GM18499 (cell line): ENCODE results near the gene CGN.

Source experiments
- ATAC-seq: cut with Tn5 transposase; IDR thresholded peaks from one replicate; pipeline ENCODE4 v1.9.1; 2021; ENCODE audit warnings: moderate number of reproducible peaks; ENCODE audit not compliant: insufficient read depth, unreplicated experiment

CGN gene

GRCh38 chr1:151542710-151543129 lies 31.5 kb downstream of the CGN start:
- ATAC-seq, result no peak

DNA sequence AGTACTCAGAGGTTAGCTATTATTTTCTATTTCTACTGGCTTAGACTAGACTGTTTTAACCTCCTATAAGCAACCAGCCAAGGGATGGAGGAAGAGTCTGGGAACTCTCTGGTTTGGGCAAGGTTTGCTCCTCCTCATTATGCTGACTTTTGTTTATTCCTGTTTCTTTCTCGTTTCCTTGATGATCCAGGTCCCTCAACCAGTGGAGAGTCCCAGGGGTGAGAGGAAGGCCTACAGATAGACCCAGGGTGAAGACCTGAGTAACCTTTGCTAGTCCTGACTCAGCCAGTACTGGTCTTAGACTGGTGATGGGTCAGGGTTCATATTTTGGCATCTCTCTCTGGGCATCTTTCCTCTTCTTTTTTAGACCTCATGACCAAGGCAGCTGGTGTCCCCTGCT lies 34.4 kb downstream of the CGN start:
- ATAC-seq, result no peak

- no peak for ATAC-seq
Measured at GRCh38 chr1:151546011-151546925, 35.1 kb downstream of the CGN start.

DNA sequence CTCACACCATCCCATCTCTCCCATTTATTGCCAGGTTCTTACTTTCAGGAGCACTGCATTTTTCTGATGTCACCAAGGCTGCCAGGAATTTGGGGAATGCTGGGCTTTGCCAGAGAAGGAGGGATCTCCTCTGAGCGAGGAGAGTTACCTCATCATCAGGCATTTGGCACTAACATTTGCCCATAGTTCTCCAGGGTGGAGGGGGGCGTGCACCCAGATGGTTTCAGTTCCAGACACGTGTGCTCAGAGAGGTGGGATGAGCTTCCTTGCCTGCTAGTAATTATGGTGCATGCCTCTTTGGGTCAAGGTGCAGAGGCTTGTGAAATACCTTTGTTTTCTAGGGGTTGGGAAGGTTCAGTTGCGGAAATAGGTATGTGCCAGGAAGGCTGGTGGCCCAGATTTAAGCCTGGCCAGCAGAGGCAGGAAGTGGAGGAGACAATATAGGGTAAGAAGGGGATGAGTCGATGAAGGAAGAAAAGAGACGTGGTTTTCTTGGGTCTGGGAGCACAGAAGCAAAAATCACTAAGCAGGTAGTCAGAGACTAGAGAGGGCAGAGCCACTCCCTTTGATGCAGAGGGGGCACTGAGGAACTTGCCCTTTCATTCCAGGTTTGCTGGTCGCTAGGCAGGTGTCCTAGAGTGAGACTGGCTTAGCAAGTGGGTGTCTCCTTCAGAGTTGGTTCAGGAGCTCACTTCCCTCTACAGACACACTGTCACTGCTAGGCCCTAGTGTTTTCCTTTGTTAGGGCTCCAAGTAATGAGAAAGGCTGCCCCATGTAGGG lies 36.1 kb downstream of the CGN start:
- ATAC-seq, result no peak

- ATAC-seq, result no peak
Measured at GRCh38 chr1:151547900-151548230, 36.7 kb downstream of the CGN start.

- no peak for ATAC-seq
Measured at GRCh38 chr1:151549199-151549598, 38.0 kb downstream of the CGN start.

DNA sequence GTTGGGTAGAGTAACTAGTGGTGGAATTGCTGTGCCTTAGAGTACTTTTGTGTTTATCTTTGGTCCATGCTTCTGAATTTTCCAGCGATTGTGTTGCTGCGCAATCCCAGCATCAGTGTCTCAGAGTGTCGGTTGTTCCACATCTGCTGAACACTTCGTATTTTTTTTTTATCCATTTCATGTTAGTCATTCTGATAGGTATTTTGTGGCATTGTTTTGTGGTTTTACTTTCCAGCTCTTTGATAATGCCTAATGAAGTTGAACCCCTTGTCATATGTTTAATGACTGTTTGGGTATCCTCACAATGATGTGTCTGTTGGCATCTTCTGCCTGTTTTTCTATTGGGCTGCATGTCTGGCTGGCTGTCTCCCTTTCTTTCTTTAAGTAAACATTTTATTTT lies 42.5 kb downstream of the CGN start:
- ATAC-seq, result no peak

- ATAC-seq, result no peak
Measured at GRCh38 chr1:151556052-151556451, 44.9 kb downstream of the CGN start.

GRCh38 chr1:151562661-151563060 lies 51.5 kb downstream of the CGN start:
- ATAC-seq, result no peak

GRCh38 chr1:151563376-151563775 lies 52.2 kb downstream of the CGN start:
- no peak for ATAC-seq

DNA sequence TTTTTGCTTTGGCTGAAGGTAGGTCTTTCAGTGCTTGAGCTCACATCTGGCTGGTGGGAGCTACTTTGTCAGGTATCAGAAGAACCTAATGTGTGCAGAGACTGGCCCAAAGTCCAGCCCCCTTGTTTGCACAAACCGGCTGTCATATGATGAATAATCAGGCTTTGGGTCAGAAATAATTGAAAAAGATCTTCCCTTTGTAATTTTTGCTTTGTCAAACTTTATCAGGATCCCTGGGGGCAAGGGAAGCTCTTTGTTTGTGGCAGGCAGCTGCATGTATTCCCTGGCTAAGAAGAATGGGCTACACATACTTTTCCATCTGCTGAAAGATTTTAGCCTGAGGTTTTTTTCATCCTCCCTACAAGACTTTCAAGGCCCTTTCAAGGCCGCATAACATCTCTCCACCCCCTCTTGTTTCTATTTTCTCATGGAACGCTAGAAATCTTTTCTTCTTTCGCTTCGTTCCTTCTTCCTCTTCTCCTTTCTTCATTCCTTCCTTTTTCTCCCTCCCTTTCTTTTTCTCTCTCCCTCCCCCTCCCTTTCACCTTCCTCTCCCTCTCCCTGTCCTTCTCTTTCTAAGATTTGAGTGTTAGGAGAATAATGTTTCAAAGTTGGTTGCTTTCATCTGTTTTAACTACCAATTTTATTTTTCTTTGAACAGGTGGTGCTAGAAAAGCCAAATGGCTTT lies 54.5 kb downstream of the CGN start:
- no peak for ATAC-seq

DNA sequence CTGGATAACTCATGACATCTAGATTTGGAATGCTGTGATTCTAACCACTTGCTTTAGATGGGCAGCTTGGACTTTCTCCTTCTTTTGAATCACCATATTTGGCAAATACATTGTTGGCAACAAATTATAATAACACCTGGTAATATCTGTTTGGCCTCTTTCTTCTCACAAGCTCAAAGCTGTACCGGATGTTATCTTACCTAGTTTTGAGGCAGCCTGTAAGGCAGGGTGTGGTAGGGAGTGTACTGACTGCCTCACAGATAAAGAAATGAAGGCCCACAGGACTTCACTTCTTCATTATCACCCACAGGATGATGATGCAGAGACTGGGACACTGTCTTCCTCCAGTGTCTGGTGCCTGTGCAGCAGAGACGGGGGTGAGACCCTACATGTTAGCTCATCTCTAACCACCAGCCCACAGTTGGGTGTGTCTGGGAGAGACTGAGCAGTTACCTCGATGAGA lies 57.5 kb downstream of the CGN start:
- no peak for ATAC-seq

DNA sequence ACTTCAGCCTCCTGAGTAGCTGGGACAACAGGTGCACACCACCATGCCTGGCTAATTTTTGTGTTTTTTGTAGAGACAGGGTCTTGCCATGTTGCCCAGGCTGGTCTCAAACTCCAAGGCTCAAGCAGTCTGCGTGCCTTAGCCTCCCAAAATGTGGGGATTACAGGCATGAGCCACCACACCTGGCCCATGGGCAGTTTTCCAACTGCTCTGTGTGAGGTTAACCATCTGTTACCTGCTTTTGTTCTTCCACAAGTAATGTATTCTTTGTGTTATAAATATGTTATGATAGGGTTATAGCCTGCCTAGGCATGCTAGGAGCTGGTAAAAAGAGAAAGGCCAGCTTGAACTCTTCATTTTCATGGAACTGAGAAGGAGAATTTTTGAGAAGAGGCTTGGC lies 59.6 kb downstream of the CGN start:
- ATAC-seq, result no peak

- ATAC-seq, result no peak
Measured at GRCh38 chr1:151574575-151575529, 63.7 kb downstream of the CGN start.

GRCh38 chr1:151577173-151577572 lies 66.0 kb downstream of the CGN start:
- ATAC-seq, result no peak

DNA sequence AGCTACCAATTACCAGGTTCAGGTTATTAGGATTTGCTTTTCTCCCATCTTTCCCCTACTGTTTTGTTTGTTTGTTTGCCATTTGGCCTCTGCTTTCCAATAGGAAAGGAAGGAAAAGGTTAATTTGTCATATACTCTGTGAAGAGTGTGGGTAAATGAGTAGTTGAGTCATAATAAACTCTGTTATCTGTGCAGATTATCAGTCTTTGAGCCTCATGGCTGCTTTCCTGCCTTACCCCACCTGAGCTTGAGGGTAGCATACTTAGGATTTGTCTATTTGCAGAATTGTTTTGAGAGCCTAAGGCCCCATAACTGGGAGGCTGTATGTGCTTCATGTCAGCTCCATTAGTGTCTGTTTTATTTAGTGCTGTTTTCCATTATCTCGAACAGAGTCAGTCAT lies 67.8 kb downstream of the CGN start:
- ATAC-seq, result no peak

- ATAC-seq, result no peak
Measured at GRCh38 chr1:151579436-151580225, 68.4 kb downstream of the CGN start.

DNA sequence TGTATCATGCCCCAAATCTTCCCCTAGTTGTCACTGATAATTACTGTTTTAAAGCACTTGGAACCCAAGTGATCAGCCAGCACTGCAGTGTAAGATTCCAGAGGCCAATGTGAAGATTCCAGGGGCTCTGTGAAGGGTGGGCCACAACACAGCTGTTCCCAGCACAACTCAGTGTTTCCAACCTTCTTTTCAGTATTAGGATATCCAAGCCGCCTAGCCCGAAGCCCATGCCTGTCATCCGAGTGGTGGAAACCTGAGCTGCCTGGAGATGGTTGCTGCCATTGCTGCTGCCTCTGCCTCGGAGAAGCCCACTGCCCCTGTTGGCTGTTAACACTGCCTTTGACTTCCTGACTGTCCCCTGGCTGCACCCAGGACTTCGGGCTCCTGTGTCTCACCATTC lies 70.3 kb downstream of the CGN start:
- no peak for ATAC-seq

DNA sequence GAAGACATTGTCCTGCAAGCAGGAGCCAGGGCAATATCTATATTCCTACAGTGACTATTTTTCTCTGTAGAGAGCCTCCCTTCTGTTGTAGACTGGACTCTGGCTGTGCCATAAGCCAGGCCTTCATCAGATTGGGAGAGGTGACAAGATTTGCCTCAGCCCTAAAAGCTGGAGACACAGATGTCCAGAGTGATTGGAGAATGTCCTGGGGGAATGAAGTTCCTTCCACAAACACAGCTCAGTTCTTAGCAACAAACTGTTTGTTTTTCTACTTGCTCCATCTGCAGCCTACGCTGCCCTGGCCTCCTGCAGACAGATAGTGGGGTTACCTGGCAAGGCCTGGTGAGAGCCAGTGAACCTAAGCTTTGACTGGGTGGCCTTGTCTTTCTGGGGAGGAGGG lies 70.7 kb downstream of the CGN start:
- no peak for ATAC-seq
